ENCODE data around the gene NPY. TPM values are rescaled to one million over a fixed set of nuclear protein-coding genes. Genes with fewer than 3 reads are reported as not detected.

The NPY gene
- total and polyA plus RNA-seq, 7 donors, result 0.50 to 7.5 (median 6.5) TPM; not detected in 4

DNA sequence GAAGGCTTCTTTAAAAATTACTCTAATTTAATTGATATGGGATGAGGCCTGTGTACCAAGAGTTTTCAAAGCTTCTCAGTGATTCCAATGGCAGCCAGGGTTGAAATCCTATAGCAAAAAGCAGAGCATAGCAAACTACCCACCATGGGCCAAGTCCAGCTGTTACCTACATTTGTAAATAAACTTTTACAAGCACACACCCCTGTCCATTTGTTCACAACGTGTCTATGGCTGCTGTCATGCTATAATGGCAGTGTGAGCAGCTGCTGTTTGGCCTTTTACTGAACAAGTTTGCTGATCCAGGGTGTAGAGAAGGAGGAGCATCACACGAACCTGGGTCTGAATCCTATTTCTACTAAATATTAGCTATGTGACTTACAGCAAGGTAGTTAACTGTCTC, 50.0 kb downstream of the NPY start:
- Histone ChIP-seq H3K27ac (no peak overlapping the region), H3K27me3 (no peaks in the 10 kb centered on the region), H3K4me1 (no peaks in the 10 kb centered on the region), H3K4me3 (no peak overlapping the region), H3K9me3 (no peaks in the 10 kb centered on the region), H3K36me3 (no peaks in the 10 kb centered on the region)
- 5 to 37% methylated on average over 2 of the region's 2 CpGs for WGBS, 2 donors
- no peak for DNase-seq
- intact Hi-C loops (cut with DNase I), result no loop called here
- TF ChIP-seq EP300 (IDR thresholded peaks at IDR 0.05), result no peak
- no peak for TF ChIP-seq POLR2A (IDR thresholded peaks at IDR 0.05)

DNA sequence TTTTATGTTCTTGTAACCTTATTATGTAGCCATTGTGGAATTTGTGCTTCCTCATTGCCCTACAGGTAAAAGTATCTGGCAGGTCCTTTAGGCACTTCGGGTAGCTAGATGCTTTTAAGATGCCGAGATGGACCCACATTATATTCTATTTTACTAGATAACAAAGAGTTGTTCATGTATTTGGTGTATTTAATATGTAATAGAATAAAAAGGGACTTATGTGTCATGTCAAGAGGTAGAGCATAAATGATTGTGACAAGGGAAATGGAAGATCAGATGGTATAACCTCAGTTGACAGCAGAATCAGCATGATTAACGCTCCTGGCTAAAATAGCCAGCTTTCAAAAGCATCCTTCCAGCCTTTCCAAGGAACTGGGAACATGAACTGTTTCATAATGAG, 50.6 kb downstream of the NPY start:
- no peak for DNase-seq
- 73 to 81% methylated on average over 3 of the region's 3 CpGs for WGBS, 2 donors
- H3K27me3 ChIP-seq, result no peaks in the 10 kb centered on the region
- H3K4me1 ChIP-seq, result no peaks in the 10 kb centered on the region
- no peak overlapping the region for H3K4me3 ChIP-seq
- TF ChIP-seq POLR2A (IDR thresholded peaks at IDR 0.05), result no peak
- no peak for TF ChIP-seq CTCF (IDR thresholded peaks at IDR 0.05)
- no peak for TF ChIP-seq EP300 (IDR thresholded peaks at IDR 0.05)
- TF ChIP-seq POLR2AphosphoS5 (IDR thresholded peaks at IDR 0.05), result no peak
- no peaks in the 10 kb centered on the region for H3K9me3 ChIP-seq
- H3K36me3 ChIP-seq, result no peaks in the 10 kb centered on the region
- intact Hi-C loops (cut with DNase I), result no loop called here
- H3K27ac ChIP-seq, result no peak overlapping the region

- no peaks in the 10 kb centered on the region for H3K27me3 ChIP-seq
- no peak for DNase-seq
- intact Hi-C loops (cut with DNase I), result no loop called here
- no peak overlapping the region for H3K27ac ChIP-seq
- H3K4me1 ChIP-seq, result no peaks in the 10 kb centered on the region
- no peak overlapping the region for H3K4me3 ChIP-seq
- no peaks in the 10 kb centered on the region for H3K36me3 ChIP-seq
- no peaks in the 10 kb centered on the region for H3K9me3 ChIP-seq
- no peak for TF ChIP-seq POLR2AphosphoS5 (IDR thresholded peaks at IDR 0.05)
- no peak for TF ChIP-seq EP300 (IDR thresholded peaks at IDR 0.05)
- TF ChIP-seq CTCF (IDR thresholded peaks at IDR 0.05), result no peak
- TF ChIP-seq POLR2A (IDR thresholded peaks at IDR 0.05), result no peak
- 48 to 78% methylated on average over 8 of the region's 8 CpGs for WGBS, 2 donors
These were observed 52.5 kb downstream of the NPY start for GRCh38 chr7:24336461-24336860.

DNA sequence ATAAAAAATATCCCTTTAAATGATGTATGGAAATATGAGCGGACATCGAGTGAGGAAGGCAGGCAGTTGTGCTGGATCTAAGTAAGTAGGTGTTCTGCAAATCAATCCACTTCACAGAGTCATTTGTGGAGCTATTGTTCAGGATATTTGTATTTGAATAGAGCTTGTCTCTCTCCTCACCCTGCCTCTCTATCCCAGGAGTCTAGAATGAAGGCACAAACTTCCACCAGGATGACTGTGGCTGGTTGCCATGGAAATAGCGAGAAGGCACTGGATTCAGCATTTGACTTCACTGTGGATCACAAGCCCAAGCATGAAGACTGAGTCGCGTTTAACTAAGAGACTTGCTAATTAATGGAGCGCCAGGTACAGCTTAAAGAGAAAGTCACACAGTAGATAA, 53.2 kb downstream of the NPY start:
- Histone ChIP-seq H3K4me1 (no peaks in the 10 kb centered on the region), H3K9me3 (no peaks in the 10 kb centered on the region), H3K27me3 (no peaks in the 10 kb centered on the region), H3K27ac (no peak overlapping the region), H3K4me3 (no peak overlapping the region), H3K36me3 (no peaks in the 10 kb centered on the region)
- intact Hi-C loops (cut with DNase I), result no loop called here
- no peak for DNase-seq
- no peak for TF ChIP-seq EP300 (IDR thresholded peaks at IDR 0.05)
- TF ChIP-seq POLR2AphosphoS5 (IDR thresholded peaks at IDR 0.05), result no peak
- no peak for TF ChIP-seq CTCF (IDR thresholded peaks at IDR 0.05)
- no peak for TF ChIP-seq POLR2A (IDR thresholded peaks at IDR 0.05)
- 43 to 71% methylated on average over 6 of the region's 6 CpGs for WGBS, 2 donors

GRCh38 chr7:24339575-24339974, 55.6 kb downstream of the NPY start:
- Histone ChIP-seq H3K36me3 (no peaks in the 10 kb centered on the region), H3K27me3 (no peaks in the 10 kb centered on the region), H3K27ac (no peak overlapping the region), H3K9me3 (no peaks in the 10 kb centered on the region), H3K4me3 (no peak overlapping the region), H3K4me1 (no peaks in the 10 kb centered on the region)
- DNase-seq, result no peak
- TF ChIP-seq POLR2AphosphoS5 (IDR thresholded peaks at IDR 0.05) (no peak), POLR2A (IDR thresholded peaks at IDR 0.05) (no peak), EP300 (IDR thresholded peaks at IDR 0.05) (no peak), CTCF (IDR thresholded peaks at IDR 0.05) (no peak)
- 77% methylated on average over 5 of the region's 5 CpGs for WGBS, 2 donors
- intact Hi-C loops (cut with DNase I), result no loop called here

Measured in sigmoid colon (tissue), 7 donors.